GM19324 (cell line): ENCODE measurements around the gene SAXO1.
"Not testable (repeated sequence)": the region's sequence is repeated elsewhere in the genome, so short reads cannot be mapped to it uniquely, and the experiment has no call there.

Source experiments
- ATAC-seq: cut with Tn5 transposase; IDR thresholded peaks from one replicate; pipeline ENCODE4 v1.9.1; 2021; ENCODE audit warnings: mild to moderate bottlenecking, moderate library complexity; ENCODE audit not compliant: unreplicated experiment, low FRiP score

SAXO1 gene

DNA sequence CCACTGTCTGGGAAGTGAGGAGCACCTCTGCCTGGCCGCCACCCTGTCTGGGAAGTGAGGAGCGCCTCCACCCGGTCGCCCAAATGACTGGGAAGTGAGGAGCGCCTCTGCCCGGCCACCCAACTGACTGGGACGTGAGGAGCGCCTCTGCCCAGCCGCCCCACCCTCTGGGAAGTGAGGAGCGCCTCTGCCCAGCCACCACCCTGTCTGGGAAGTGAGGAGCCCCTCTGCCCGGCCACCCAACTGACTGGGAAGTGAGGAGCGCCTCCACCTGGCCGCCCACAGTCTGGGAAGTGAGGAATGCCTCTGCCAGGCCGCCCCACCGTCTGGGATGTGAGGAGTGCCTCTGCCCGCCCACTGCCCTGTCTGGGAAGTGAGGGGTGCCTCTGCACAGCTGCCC is 32.9 kb downstream of the SAXO1 start:
- ATAC-seq: no peak

DNA sequence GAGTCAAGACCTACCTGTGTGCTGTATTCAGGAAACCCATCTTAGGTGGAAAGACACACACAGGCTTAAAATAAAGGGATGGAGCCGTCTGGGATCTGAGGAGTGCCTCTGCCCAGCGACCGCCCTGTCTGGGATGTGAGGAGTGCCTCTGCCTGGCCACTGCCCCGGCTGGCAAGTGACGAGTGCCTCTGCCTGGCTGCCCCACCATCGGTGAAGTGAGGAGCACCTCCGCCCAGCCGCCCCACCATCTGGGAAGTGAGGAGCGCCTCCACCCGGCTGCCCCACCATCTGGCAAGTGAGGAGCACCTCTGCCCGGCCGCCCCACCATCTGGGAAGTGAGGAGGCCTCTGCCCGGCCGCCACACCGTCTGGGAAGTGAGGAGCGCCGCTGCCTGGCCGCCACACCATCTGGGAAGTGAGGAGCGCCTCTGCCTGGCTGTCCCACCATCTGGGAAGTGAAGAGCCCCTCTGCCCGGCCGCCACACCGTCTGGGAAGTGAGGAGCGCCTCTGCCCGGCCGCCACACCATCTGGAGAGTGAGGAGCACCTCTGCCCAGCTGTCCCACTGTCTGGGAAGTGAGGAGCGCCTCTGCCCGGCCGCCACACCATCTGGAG is 33.7 kb downstream of the SAXO1 start:
- no peak for ATAC-seq

DNA sequence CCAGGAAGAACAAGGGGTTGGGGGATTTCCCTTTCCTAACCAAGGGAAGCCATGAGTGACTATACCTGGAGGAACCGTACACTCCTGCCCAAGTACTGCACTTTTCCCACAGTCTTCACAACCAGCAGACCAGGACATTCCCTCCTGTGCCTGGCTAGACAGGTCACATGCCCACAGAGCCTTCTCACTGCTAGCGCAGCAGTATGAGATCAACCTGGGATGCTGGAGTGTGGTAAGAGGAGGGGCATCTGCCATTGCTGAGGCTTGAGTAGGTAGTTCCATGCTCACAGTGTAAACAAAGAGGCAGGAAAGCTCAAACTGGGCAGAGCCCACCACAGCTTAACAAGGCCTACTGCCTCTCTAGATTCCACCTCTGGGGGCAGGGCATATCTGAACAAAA is 35.9 kb downstream of the SAXO1 start:
- no peak for ATAC-seq

DNA sequence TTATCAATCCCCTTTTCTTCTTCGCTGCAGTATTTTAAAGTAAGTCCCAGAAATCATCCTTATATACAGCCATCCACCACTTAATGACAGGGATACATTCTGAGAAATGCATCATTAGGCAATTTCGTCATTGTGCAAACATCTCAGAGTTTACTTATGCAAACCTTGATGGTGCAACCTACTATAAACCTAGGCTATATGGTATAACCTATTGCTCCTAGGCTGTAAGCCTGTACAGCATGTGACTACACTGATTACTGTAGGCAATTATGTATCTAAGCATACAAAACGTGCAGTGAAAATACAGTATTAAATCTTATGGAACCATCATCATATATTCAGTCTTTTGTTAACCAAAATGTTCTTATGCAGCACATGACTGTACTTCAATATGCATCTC is 36.8 kb downstream of the SAXO1 start:
- ATAC-seq: no peak

DNA sequence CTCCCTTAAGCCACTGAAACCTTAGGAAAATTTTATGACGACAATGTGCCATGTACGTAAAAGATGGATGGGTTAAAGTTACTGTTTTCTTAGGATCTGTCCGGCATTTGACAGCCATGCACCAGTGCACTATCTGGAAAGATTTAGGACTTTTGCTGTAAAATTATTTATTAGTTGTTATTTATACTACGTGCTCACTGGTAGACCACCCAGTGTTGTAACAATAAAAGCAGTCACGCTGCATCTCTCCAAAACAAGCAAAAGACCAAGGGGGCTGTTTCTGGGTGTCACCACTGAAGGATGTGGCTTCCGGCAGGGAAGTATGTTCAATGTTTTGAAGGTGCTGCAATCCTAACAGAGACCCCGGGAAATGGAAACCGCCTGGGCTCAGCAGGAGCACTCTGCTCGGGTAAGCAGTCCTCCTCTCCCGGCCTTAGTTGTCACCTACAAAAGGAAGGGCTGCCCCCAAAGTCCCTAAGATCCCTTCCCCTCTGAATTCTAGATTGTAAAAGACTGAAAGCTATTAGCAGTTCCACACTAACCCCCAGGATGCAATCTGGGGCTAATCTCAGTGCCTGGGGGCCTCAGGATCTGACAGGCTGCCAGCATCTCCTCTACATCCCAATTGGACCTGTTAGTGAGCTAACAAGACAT is 38.6 kb downstream of the SAXO1 start:
- no peak for ATAC-seq

DNA sequence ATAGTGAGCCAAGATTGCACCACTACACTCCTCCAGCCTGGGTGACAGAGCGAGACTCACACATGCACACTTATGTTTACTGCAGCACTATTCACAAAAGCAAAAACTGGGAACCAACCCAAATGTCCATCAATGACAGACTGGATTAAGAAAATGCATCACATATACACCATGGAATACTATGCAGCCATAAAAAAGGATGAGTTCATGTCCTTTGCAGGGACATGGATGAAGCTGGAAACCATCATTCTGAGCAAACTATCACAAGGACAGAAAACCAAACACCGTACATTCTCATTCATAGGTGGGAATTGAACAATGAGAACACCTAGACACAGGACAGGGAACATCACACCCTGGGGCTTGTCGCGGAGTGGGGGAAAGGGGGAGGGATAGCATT is 41.8 kb downstream of the SAXO1 start:
- ATAC-seq: not testable (repeated sequence)

DNA sequence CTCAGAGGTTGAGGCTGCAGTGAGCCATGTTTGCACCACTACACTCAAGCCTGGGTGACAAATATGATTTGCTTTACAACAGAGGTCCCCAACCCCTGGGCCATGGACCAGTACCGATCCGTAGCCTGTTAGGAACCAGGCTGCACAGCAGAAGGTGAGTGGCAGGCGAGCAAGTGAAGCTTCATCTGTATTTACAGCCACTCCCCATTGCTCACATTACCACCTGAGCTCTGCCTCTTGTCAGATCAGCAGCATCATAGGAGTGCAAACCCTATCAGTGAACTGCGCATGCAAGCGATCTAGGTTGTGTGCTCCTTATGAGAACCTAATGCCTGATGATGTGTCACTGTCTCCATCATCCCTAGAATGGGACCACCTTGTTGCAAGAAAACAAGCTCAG is 42.5 kb downstream of the SAXO1 start:
- no peak for ATAC-seq

DNA sequence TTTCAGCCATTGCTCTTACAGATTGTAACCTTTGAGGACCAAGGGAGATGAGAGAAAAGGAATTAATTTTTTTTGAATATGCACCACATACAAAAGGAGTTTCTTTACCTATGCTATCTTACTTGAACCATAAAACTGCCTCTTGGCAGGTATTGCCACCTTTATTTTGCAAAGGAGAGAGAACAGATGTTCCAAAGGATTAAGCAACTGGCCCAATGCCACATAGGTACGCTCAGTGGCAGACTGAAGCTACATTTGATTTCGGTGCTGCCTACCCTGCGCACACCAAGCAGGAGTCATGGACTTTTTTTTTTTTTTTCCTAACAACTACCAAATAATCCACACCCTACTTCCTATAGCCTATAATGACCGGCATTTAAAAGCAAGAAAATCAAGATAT is 43.1 kb downstream of the SAXO1 start:
- ATAC-seq: no peak

DNA sequence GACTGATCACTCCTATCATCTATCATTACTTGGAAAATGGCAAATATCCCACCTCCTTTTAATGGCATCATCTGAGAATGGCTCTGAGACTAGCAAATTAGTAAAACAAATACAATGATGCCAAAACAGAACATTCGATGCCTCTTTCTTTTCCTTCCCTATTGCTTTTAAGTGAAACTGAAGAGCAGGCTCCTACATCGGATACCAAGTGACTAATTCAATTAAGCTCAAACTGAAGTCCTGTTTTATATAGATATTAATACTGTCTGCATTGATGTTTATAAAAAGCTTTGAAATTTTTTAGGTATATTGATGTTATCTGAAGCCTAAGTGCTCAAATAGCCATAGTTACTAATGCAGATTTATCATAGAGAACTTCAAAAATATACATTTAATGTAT is 43.9 kb downstream of the SAXO1 start:
- no peak for ATAC-seq

DNA sequence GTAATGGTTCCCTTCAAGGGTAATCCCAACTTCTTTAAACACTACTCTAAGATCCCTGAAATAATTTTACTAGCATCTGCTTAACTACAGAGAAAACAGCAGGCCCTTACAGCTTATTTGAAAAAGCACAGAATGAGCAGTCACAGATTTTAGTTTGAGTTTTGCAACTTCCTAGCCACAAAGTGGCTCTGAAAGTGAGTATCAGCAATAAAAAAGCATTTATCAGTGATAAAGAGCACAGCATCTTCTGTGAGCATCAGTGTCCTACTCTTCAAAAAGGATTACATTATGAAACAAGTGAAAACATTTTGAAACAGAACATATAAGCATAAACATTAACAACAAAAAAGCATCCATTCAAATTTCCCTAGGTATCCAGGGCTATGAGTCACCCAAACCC is 45.0 kb downstream of the SAXO1 start:
- no peak for ATAC-seq

DNA sequence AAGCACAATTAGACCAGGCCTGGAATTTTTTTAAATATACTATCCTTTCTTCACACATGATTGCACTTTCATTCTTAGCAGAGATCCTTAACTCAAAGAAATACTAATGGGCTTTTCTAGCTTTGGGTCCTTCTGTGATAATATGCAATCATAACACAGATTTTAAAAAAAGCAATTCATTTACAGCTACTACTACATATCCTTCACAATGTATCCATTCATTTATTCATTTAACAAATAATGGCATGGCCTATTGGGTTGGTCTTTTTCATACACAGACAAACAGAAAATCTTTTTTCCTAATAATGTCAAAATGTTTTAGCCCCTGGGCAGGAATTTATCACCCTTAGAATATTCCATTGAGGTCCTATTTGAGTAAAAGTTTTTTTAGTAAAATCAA is 47.0 kb downstream of the SAXO1 start:
- no peak for ATAC-seq

DNA sequence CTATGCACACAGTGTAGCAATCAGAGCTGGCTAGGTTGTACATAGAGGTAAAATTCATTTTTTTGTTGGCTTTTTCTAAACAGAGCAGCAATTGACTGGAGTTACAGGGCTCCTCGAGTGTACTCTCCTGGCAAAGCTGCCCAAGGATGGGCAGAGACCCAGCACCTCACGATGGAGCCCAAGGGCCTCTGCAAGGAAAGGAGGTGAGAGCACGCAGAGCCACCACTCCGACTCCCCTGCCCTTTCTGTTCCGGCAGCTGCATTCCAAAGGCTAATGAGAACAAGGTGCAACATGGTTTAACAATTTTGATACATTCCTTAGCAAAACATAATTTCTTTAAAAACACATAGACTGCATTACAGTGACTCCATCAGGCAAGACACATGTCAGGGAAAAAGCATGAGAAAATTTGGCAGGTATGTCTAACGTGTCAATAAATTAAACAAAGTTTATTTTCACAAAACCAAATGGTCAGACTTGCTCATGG is 47.5 kb downstream of the SAXO1 start:
- ATAC-seq: no peak

DNA sequence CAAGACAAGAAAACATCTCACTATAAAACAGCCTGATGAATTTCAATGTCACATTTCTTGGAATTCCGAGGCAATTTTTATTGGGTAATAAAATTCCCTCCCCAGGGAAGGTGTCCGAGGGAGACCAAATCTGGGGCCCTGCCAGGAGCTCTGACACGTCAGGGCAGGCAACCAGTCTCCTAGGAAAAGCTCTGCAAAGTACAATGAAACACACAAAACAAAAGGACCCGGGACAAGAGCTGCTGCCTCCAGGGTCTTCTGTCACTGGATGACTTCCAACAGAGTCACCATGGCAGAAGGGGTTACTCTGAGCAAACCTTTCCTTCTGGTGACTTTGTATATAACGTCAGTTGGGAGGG is 50.8 kb downstream of the SAXO1 start:
- ATAC-seq: no peak

DNA sequence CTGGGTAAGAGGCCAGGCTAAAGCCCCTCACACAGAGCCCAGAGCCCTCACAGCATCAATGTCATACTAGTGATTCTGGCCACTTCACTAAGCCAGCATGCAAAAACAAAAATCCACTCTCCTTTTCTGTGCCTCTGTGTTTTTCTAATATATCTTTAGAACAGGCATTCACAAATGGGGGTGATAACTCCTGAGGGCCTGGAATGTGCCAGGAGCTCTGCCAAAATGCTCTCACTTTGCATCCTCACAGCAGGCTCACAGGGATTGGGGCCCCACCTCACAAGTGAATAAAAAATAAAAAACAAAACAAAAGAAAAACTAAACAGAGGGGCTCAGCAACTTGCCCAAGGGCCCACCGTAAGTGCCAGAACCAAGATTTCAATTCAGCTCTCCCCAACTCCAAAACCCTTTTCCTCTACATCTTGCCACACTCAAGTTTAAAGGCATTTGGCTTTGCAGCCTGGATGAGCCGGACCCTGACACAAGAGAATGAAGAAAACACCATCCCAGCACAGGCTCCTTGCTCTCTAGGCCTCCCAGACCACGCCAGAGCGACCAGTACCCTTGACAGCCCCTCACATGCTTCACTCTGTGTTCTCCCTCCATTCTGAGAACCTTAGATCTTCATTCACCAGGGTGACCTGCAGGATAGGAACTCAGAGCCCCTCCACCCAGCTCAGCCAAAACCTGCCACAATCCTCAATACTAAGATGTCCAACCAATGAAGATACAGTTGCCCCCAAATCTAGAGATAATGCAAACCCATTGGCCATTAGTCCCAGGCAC is 51.3 kb downstream of the SAXO1 start:
- no peak for ATAC-seq

DNA sequence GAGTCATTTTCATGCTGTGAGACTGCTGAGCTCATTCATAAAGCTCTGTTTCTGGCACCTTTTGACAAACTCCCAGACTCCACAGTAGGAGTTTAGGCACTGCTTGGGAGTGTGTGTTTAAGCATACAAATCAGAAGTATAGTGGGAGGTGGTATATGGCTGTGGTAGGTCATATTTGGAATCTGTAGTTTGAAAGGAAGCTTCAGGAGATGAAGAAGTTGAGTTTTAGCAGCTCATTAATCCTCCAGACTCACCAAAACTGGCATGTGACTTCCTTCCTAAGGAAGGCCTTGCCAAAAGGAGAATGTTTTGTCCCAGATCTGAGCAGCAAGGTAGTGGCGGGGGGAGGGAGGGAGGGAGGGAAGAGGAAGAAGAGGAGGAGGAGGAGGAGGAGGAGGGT is 52.8 kb downstream of the SAXO1 start:
- no peak for ATAC-seq

DNA sequence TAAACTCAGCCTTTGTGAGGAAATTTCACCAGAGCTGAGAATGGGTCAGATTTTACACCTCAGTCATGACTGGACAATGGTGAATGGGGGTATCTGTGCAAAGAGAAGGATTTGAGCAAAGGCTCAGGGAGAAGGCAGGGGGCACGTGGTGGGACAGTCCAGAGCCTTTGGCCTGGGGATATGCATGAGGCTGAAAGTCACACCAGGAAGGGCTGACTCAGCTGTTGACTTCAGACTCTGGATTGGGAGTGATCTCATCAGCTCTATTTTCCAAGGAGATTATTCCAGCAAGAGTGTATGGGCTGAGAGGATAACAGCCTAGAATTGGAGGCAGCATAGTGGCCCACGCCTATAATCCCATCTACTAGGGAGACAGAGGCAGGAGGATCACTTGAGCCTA is 53.6 kb downstream of the SAXO1 start:
- ATAC-seq: no peak

DNA sequence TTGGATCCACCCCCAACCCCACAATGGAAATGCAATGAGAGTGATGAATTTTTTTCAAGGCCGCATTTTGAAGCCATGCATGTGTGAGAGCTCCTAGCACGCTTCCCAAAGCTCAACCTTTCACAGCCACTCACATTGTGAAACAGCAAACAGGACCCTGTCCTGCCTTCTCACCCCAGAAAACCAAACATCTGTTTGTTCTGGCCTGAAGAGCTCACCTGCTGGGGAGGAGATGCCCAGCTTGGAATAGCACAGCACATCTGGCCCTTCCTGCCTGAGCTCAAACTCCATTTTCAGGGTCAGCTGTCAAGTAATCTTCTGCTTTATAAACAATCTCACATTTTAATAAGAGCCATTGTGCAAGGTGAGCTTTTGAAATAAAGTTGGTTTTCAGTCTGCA is 54.8 kb downstream of the SAXO1 start:
- no peak for ATAC-seq

DNA sequence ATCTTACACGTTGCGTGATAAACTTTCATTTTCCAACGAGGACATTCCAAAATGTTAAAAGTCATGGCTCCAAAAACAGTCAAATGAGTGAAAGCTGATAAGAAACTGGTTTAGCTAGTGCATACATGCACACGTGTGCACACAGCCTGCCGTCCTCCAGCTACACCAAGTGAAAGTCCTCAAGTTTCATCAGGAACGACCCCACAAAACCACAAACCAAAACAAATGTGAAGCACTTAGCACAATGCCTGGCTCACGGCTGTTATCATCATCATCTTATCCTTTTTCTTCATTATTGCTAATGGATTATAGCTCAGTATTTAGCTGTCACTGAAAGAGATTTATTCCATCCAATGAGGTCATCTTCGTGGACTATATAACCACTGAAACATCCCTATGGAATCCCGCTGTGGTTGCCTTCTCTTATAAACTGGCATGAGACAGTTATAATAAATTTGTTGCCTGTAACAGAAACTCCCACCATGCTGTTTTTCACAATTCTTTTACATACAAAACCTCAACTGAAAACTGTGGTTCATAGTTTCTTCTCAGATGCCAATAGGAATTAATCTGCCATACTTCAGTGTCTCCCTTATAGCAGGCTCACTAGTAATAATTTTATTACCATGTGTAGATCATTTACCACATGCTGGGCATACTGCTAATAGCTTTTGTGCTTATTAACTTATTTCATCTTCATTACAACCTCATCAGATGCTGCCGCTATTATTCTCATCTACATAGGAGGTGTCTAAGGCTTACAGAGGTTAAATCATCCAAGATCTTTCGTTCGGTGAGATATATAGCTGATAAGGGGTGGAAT is 56.1 kb downstream of the SAXO1 start:
- ATAC-seq: no peak

DNA sequence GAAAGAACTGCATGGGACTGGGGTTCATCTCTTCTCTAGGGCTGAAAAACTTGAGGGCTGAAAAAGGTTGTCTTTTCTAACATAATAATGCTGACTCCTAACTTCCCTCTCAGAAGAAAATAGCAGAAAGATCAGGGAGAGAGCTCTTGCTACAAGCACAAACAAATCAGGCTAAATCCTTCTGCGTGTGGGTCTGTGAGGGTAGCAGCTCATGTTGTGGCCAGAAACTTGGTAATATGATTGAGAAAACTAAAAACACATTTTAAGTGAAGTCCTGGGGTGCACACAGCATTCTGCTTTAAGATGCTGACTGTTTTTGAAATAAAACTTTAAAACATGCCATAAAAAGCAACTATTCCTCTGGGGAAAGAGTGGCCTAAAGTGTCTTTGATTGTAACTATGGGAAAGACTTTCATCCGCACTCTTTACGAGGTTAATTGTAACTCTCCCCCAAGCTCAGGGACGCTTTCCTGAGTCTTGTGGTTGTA is 56.7 kb downstream of the SAXO1 start:
- ATAC-seq: no peak

DNA sequence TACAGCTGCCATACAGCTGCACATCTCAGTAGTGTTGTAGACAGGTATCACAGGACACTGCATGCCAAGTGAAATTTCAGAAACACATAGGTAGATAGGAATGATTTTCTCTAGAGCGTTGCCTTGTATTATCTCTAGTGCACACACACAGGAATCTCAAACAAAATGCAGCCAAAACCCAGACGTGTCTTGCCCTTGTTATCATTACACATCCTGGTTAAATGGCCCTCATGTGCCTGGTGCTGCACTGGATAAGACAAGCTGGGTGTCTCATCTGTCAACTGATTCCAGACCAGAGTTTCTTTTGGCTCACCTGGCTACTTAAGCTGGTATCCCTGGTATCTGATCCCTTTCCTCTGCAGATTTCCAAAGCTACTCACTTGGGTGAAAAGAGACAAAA is 59.7 kb downstream of the SAXO1 start:
- no peak for ATAC-seq

DNA sequence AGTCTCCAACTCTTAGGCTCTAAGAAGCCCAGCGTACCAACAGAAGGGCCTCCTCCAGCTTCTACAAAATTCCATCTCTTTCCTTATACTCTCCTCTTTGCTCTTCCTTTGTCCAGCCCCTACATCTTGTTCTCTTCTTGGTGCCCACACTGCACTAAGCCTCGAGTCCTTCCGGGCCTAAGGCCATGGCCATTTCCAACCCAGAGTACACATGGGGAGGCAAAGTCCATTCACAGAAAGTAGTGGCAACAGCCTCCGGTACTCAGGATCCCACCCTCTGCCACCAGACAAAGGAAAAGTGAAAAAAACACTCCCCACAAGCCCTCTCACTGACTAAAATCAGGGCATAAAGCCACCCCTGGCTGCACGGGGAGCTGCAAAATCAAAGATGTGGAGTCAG is 60.3 kb downstream of the SAXO1 start:
- ATAC-seq: no peak
